GM13976 (cell line): ENCODE measurements around the gene SAMD5.

Experiments used
- DNase-seq: peaks from one replicate; pipeline ENCODE4 v3.0.0; 2012; ENCODE audit warnings: low spot score
- in situ Hi-C: fragments of 300-500 bp; cut with MboI; formaldehyde crosslinking; loops from one replicate; pipeline ENCODE4 v1.12.0; 2022; ENCODE audit warnings: low sequenced_read_pairs, mixed read lengths, inconsistent platforms; ENCODE audit not compliant: unreplicated experiment
- TF ChIP-seq, protein P1 (sequence below): IDR thresholded peaks from 2 replicates; pipeline ENCODE4 v1.5.1; 2012; ENCODE audit warnings: borderline replicate concordance, mild to moderate bottlenecking; ENCODE audit not compliant: insufficient read depth; ENCODE audit errors: extremely low read depth, missing control alignments, control extremely low read depth

SAMD5 gene

GRCh38 chr6:147561726-147562125 is 53.2 kb downstream of the SAMD5 start:
- DNase-seq: no peak
- TF ChIP-seq, protein P1, sequence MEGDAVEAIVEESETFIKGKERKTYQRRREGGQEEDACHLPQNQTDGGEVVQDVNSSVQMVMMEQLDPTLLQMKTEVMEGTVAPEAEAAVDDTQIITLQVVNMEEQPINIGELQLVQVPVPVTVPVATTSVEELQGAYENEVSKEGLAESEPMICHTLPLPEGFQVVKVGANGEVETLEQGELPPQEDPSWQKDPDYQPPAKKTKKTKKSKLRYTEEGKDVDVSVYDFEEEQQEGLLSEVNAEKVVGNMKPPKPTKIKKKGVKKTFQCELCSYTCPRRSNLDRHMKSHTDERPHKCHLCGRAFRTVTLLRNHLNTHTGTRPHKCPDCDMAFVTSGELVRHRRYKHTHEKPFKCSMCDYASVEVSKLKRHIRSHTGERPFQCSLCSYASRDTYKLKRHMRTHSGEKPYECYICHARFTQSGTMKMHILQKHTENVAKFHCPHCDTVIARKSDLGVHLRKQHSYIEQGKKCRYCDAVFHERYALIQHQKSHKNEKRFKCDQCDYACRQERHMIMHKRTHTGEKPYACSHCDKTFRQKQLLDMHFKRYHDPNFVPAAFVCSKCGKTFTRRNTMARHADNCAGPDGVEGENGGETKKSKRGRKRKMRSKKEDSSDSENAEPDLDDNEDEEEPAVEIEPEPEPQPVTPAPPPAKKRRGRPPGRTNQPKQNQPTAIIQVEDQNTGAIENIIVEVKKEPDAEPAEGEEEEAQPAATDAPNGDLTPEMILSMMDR: no peak
- in situ Hi-C loops: no loop called here

GRCh38 chr6:147563472-147563871 is 55.0 kb downstream of the SAMD5 start:
- TF ChIP-seq, protein P1: no peak
- DNase-seq: no peak
- in situ Hi-C loops: no loop called here

GRCh38 chr6:147564556-147564955 is 56.1 kb downstream of the SAMD5 start:
- in situ Hi-C loops: no loop called here
- TF ChIP-seq, protein P1: no peak
- no peak for DNase-seq

- in situ Hi-C loops: no loop called here
- DNase-seq: no peak
- TF ChIP-seq, protein P1: no peak
Measured at GRCh38 chr6:147566244-147566898, 57.9 kb downstream of the SAMD5 start.

GRCh38 chr6:147567141-147567805 is 58.8 kb downstream of the SAMD5 start:
- TF ChIP-seq, protein P1: no peak

GRCh38 chr6:147569788-147570187 is 61.3 kb downstream of the SAMD5 start:
- in situ Hi-C loops: no loop called here
- TF ChIP-seq, protein P1: no peak
- DNase-seq: no peak

More at GRCh38 chr6:147567141-147567805, 58.8 kb downstream of the SAMD5 start:
- DNase-seq: no peak
- in situ Hi-C loops: no loop called here
